MG63 (cell line): Measurements from ENCODE around the gene DNAH6. TPM values are rescaled to one million over a fixed set of nuclear protein-coding genes. Genes with fewer than 3 reads are reported as not detected.

ENCODE experiments used
- total RNA-seq: library from RNA; depleted of rRNA; stranded (reverse); fragments of >200 nt; shearing (Covaris generic); gene quantifications from 2 replicates; pipeline ENCODE4 v1.2.3, GENCODE V29; 2014; ENCODE audit warnings: low replicate concordance; rRNA removed

DNAH6 gene
- total RNA-seq, 1 experiment from 2014 or later = not detected

Other genes with a start within 250 kb of the DNAH6 start
- 60.3 and 147 TPM in 2 replicates for gene SUCLG1, start 57.2 kb upstream of the DNAH6 start, total RNA-seq